Nephron progenitor cell (in vitro differentiated cells): Measurements from ENCODE around the gene ABCA9.
"Not testable (repeated sequence)": the region's sequence is repeated elsewhere in the genome, so short reads cannot be mapped to it uniquely, and the experiment has no call there.

ENCODE experiments used
- DNase-seq: peaks from one replicate; pipeline ENCODE4 v3.0.0; 2021
- H3K27ac Mint-ChIP-seq: 2 replicates; pipeline ENCODE4 v1.8.0; 2021; ENCODE audit warnings: mild to moderate bottlenecking, moderate library complexity, mixed read lengths
- H3K27me3 Mint-ChIP-seq: 2 replicates; pipeline ENCODE4 v1.8.0; 2021; ENCODE audit warnings: mild to moderate bottlenecking, low read depth, mixed read lengths; ENCODE audit not compliant: poor library complexity
- H3K36me3 Mint-ChIP-seq: 2 replicates; pipeline ENCODE4 v1.8.0; 2021; ENCODE audit warnings: low read depth, mixed read lengths
- H3K4me1 Mint-ChIP-seq: 2 replicates; pipeline ENCODE4 v1.8.0; 2021; ENCODE audit warnings: mixed read lengths
- H3K4me3 Mint-ChIP-seq: 2 replicates; pipeline ENCODE4 v1.8.0; 2021; ENCODE audit warnings: mild to moderate bottlenecking, moderate library complexity, mixed read lengths
- H3K9me3 Mint-ChIP-seq: 2 replicates; pipeline ENCODE4 v1.8.0; 2021; ENCODE audit warnings: mild to moderate bottlenecking, moderate library complexity, mixed read lengths
- CTCF ChIP-seq: fragments of 200-600 bp; sonication (generic); IDR thresholded peaks from 2 replicates; pipeline ENCODE4 v1.5.0; 2021; ENCODE audit warnings: antibody characterized with exemption

The ABCA9 gene

GRCh38 chr17:68955181-68955841 lies 105.4 kb downstream of the ABCA9 start, which contains the start of gene ABCA8:
TSS of gene ABCA8 (minus strand) at chr17:68955392. CDS start at chr17:68942034, 13,358 bp downstream.
- no peaks in the 10 kb centered on the region for H3K4me1 Mint-ChIP-seq

GRCh38 chr17:68954146-68954896 lies 106.4 kb downstream of the ABCA9 start:
- H3K36me3 Mint-ChIP-seq: no peaks in the 10 kb centered on the region
- TF ChIP-seq CTCF: no peak
- no peak overlapping the region for H3K4me3 Mint-ChIP-seq

More at GRCh38 chr17:68955181-68955841, 105.4 kb downstream of the ABCA9 start, which contains the start of gene ABCA8:
- peaks cover 5% of the 10 kb centered on the region for H3K9me3 Mint-ChIP-seq
- H3K27ac Mint-ChIP-seq: no peak within 1 kb of the TSS
- no peak within 1 kb of the TSS for H3K4me3 Mint-ChIP-seq
- no peaks in the 10 kb centered on the region for H3K36me3 Mint-ChIP-seq
- peaks cover 4% of the 10 kb centered on the region for H3K27me3 Mint-ChIP-seq
- TF ChIP-seq CTCF: no peak
- DNase-seq: no peak

GRCh38 chr17:68953340-68953997 lies 107.3 kb downstream of the ABCA9 start:
- no peaks in the 10 kb centered on the region for H3K4me1 Mint-ChIP-seq
- H3K4me3 Mint-ChIP-seq: no peak overlapping the region
- H3K27me3 Mint-ChIP-seq: peaks cover 4% of the 10 kb centered on the region
- no peaks in the 10 kb centered on the region for H3K36me3 Mint-ChIP-seq
- H3K27ac Mint-ChIP-seq: no peak overlapping the region
- H3K9me3 Mint-ChIP-seq: no peaks in the 10 kb centered on the region
- TF ChIP-seq CTCF: no peak
- no peak for DNase-seq

More at GRCh38 chr17:68954146-68954896, 106.4 kb downstream of the ABCA9 start:
- Mint-ChIP-seq H3K9me3 (peaks cover 4% of the 10 kb centered on the region), H3K4me1 (no peaks in the 10 kb centered on the region), H3K27me3 (peaks cover 4% of the 10 kb centered on the region), H3K27ac (no peak overlapping the region)
- DNase-seq: no peak

GRCh38 chr17:68950725-68951124 lies 110.0 kb downstream of the ABCA9 start:
- no peak overlapping the region for H3K4me3 Mint-ChIP-seq
- no peaks in the 10 kb centered on the region for H3K36me3 Mint-ChIP-seq
- no peaks in the 10 kb centered on the region for H3K9me3 Mint-ChIP-seq
- H3K27me3 Mint-ChIP-seq: peaks cover 4% of the 10 kb centered on the region
- no peak overlapping the region for H3K27ac Mint-ChIP-seq
- no peak for DNase-seq
- no peaks in the 10 kb centered on the region for H3K4me1 Mint-ChIP-seq
- TF ChIP-seq CTCF: no peak

GRCh38 chr17:68947868-68948267 lies 112.9 kb downstream of the ABCA9 start:
- H3K9me3 Mint-ChIP-seq, H3K27ac Mint-ChIP-seq, DNase-seq: not testable (repeated sequence)

GRCh38 chr17:68944435-68945035 lies 116.2 kb downstream of the ABCA9 start:
- H3K27ac Mint-ChIP-seq: no peak overlapping the region
- no peaks in the 10 kb centered on the region for H3K9me3 Mint-ChIP-seq
- no peak for TF ChIP-seq CTCF
- H3K4me3 Mint-ChIP-seq: no peak overlapping the region
- H3K27me3 Mint-ChIP-seq: no peaks in the 10 kb centered on the region
- H3K4me1 Mint-ChIP-seq: peaks cover 6% of the 10 kb centered on the region
- H3K36me3 Mint-ChIP-seq: no peaks in the 10 kb centered on the region
- DNase-seq: no peak

More at GRCh38 chr17:68947868-68948267, 112.9 kb downstream of the ABCA9 start:
- H3K27me3 Mint-ChIP-seq, H3K4me3 Mint-ChIP-seq, H3K36me3 Mint-ChIP-seq, H3K4me1 Mint-ChIP-seq: not testable (repeated sequence)

GRCh38 chr17:68943812-68944182 lies 116.9 kb downstream of the ABCA9 start:
- not testable (repeated sequence) for H3K27me3 Mint-ChIP-seq, H3K4me1 Mint-ChIP-seq, DNase-seq, H3K36me3 Mint-ChIP-seq, H3K4me3 Mint-ChIP-seq, H3K9me3 Mint-ChIP-seq, H3K27ac Mint-ChIP-seq
